HUDEP-2 (cell line): ENCODE data around the gene FLNA.
A peak's percentile ranks its signal among the peaks of the same experiment; 100 is the strongest.

Experiments
- DNase-seq, 76 experiments: peaks; one replicate each; lab custom pipeline; 2025; ENCODE audit not compliant: unreplicated experiment in 76 of 76; lab: John Stamatoyannopoulos, UW

FLNA gene

GRCh38 chrX:154376774-154377173 lies 2.3 kb upstream of the FLNA start:
- DNase-seq = no peak

- no peak for DNase-seq
Observed at GRCh38 chrX:154375156-154375504, 696 bp upstream of the FLNA start.

GRCh38 chrX:154373340-154374306 lies 811 bp downstream of the FLNA start:
- peak in 18 of 76 experiments; percentile 5 to 48 (median 25) for DNase-seq

GRCh38 chrX:154372612-154373022 lies 1.8 kb downstream of the FLNA start:
- DNase-seq = peak in 26 of 76 experiments; percentile 0 to 51 (median 20)

GRCh38 chrX:154371789-154372300 lies 2.6 kb downstream of the FLNA start:
- DNase-seq = no peak

- peak in 73 of 76 experiments; percentile 5 to 88 (median 77) for DNase-seq
Observed at GRCh38 chrX:154371017-154371788, 3.2 kb downstream of the FLNA start.

GRCh38 chrX:154370300-154371016 lies 4.0 kb downstream of the FLNA start:
- DNase-seq = no peak

GRCh38 chrX:154369449-154370299 lies 4.8 kb downstream of the FLNA start:
- peak in 18 of 76 experiments; percentile 1 to 49 (median 20) for DNase-seq

- DNase-seq = peak in 74 of 76 experiments; percentile 2 to 93 (median 80)
Observed at GRCh38 chrX:154368630-154369448, 5.6 kb downstream of the FLNA start.

GRCh38 chrX:154367474-154368308 lies 6.7 kb downstream of the FLNA start:
- DNase-seq = no peak

- DNase-seq = no peak
Observed at GRCh38 chrX:154366666-154367055, 7.8 kb downstream of the FLNA start.

- no peak for DNase-seq
Observed at GRCh38 chrX:154365997-154366665, 8.3 kb downstream of the FLNA start.

- DNase-seq = no peak
Observed at GRCh38 chrX:154365052-154365600, 9.3 kb downstream of the FLNA start.

GRCh38 chrX:154363706-154364439 lies 10.6 kb downstream of the FLNA start:
- no peak for DNase-seq

GRCh38 chrX:154362085-154362742 lies 12.2 kb downstream of the FLNA start:
- no peak for DNase-seq

- no peak for DNase-seq
Observed at GRCh38 chrX:154360155-154360713, 14.2 kb downstream of the FLNA start.
